K562 (cell line): ENCODE data around the gene CSNK1A1. TPM values are rescaled to one million over a fixed set of nuclear protein-coding genes. Genes with fewer than 3 reads are reported as not detected.

ENCODE experiments used
- BRD9 ChIP-seq: fragments of 450-650 bp; IDR thresholded peaks from 2 replicates; pipeline ENCODE4 v1.6.1; 2018; ENCODE audit warnings: low read depth; ENCODE audit not compliant: partially characterized antibody
- CBX5 ChIP-seq: IDR thresholded peaks from 2 replicates; pipeline ENCODE4 v1.6.1; 2014; ENCODE audit warnings: low read depth, borderline replicate concordance
- CEBPB ChIP-seq: fragments of 450-650 bp; IDR thresholded peaks from 2 replicates; pipeline ENCODE4 v1.6.1; 2016; ENCODE audit warnings: missing genetic modification characterization, missing compliant biosample characterization
- DMBX1 ChIP-seq: fragments of 250-450 bp; sonication (Bioruptor Pico); IDR thresholded peaks from 2 replicates; pipeline ENCODE4 v1.8.0; 2022; ENCODE audit warnings: inconsistent platforms, mild to moderate bottlenecking, moderate library complexity, borderline replicate concordance
- FOXA3 ChIP-seq, 2 experiments: fragments of 450-650 bp in 1 of 2; sonication (generic) in 1 of 2; formaldehyde crosslinking; IDR thresholded peaks in 1 of 2; conservative IDR thresholded peaks in 1 of 2; 2 replicates each; pipeline versions ENCODE4 v1.4.0 to v1.8.0; 2020 to 2022; ENCODE audit warnings: mild to moderate bottlenecking in 2 of 2, missing genetic modification reagents in 1 of 2
- HLTF ChIP-seq: fragments of 450-650 bp; IDR thresholded peaks from 2 replicates; pipeline ENCODE4 v1.6.1; 2016
- RBM39 ChIP-seq: fragments of 200-400 bp; formaldehyde crosslinking; optimal IDR thresholded peaks from 2 replicates; pipeline ENCODE3; 2018; ENCODE audit warnings: low read depth, low read length
- SNRNP70 ChIP-seq: fragments of 200-400 bp; formaldehyde crosslinking; optimal IDR thresholded peaks from 2 replicates; pipeline ENCODE3; 2017; ENCODE audit warnings: low read depth, low read length
- TSC22D4 ChIP-seq: fragments of 450-650 bp; IDR thresholded peaks from 2 replicates; pipeline ENCODE4 v1.6.1; 2016; ENCODE audit warnings: missing genetic modification characterization, missing biosample characterization, control low read depth
- ZNF124 ChIP-seq: sonication (generic); formaldehyde crosslinking; IDR thresholded peaks from 2 replicates; pipeline ENCODE4 v1.8.1; 2022; ENCODE audit warnings: missing genetic modification reagents
- ZNF280B ChIP-seq: fragments of 250-450 bp; sonication (Bioruptor Pico); IDR thresholded peaks from 2 replicates; pipeline ENCODE4 v1.5.1; 2021; ENCODE audit warnings: mild to moderate bottlenecking
- ZNF407 ChIP-seq: fragments of 450-650 bp; IDR thresholded peaks from 2 replicates; pipeline ENCODE4 v1.6.1; 2016; ENCODE audit warnings: low read depth
- ZNF444 ChIP-seq: fragments of 250-450 bp; sonication (Bioruptor Pico); IDR thresholded peaks from 2 replicates; pipeline ENCODE4 v1.4.0; 2020; ENCODE audit warnings: mild to moderate bottlenecking, moderate library complexity
- ZNF644 ChIP-seq: fragments of 200-800 bp; sonication (Bioruptor generic); IDR thresholded peaks from 2 replicates; pipeline ENCODE4 v1.6.1; 2016; ENCODE audit warnings: low read depth, missing genetic modification characterization, missing compliant biosample characterization
- ZNF696 ChIP-seq: fragments of 250-450 bp; sonication (Bioruptor Pico); conservative IDR thresholded peaks from 2 replicates; pipeline ENCODE4 v1.4.0; 2020; ENCODE audit warnings: mild to moderate bottlenecking, moderate library complexity
- polyA plus RNA-seq, 8 experiments: library from polyadenylated mRNA; depleted of rRNA in 4 of 8; stranded (reverse) in 5 of 8; unstranded in 3 of 8; fragments of >200 nt; fragmentation: Nextera tagmentation in 2 of 8; fragmentation: Illumina TruSeq in 1 of 8; extraction: Ambion mirVana in 2 of 8; extraction: Trizol in 1 of 8; gene quantifications; 2 replicates each; pipeline versions ENCODE4 v1.2.1 to v1.2.3, GENCODE V29; 2011 to 2014; ENCODE audit warnings: inconsistent platforms in 1 of 8, missing spikeins in 1 of 8
- total RNA-seq, 7 experiments: library from RNA; depleted of rRNA in 6 of 7; stranded (reverse); fragments of >200 nt in 6 of 7; fragmentation: Illumina TruSeq in 2 of 7; extraction: Trizol in 2 of 7; gene quantifications; 2 replicates each; pipeline versions ENCODE4 v1.2.1 to v1.2.3, GENCODE V29; 2011 to 2021; ENCODE audit warnings: low replicate concordance in 1 of 7
- TF ChIP-seq, protein P1 (sequence below): IDR thresholded peaks from 2 replicates; pipeline ENCODE4 v1.6.1; 2011; ENCODE audit warnings: borderline replicate concordance, low read depth, mild to moderate bottlenecking, moderate library complexity, low read length; ENCODE audit not compliant: insufficient read depth, poor library complexity, severe bottlenecking

Gene CSNK1A1
- total and polyA plus RNA-seq, 9 of the 15 experiments (the other 6 are each of a cell fraction or from before 2014, with no cell fraction given), result 49.1 to 196 (median 154) TPM

- TF ChIP-seq DMBX1 (CRISPR knock-in tag) (no peak; the same call in 1 of the 2 replicates), ZNF696 (CRISPR knock-in tag) (no peak), ZNF407 (no peak), ZNF444 (CRISPR knock-in tag) (no peak), ZNF644 (no peak; the same call in 1 of the 2 replicates), CBX5 (no peak), SNRNP70 (no peak), HLTF (0 out of 2 replicates have a peak, but pooled peaks have one; percentile 19), TSC22D4 (no peak), FOXA3 (CRISPR knock-in tag; conservative IDR thresholded peaks at IDR 0.05 in 1 of 2, IDR thresholded peaks at IDR 0.05 in 1 of 2) (no peak), ZNF280B (CRISPR knock-in tag) (no peak), CEBPB (tag) (no peak), RBM39 (no peak), BRD9 (peak; percentile 73), ZNF124 (CRISPR knock-in tag) (no peak)
- TF ChIP-seq, protein P1, sequence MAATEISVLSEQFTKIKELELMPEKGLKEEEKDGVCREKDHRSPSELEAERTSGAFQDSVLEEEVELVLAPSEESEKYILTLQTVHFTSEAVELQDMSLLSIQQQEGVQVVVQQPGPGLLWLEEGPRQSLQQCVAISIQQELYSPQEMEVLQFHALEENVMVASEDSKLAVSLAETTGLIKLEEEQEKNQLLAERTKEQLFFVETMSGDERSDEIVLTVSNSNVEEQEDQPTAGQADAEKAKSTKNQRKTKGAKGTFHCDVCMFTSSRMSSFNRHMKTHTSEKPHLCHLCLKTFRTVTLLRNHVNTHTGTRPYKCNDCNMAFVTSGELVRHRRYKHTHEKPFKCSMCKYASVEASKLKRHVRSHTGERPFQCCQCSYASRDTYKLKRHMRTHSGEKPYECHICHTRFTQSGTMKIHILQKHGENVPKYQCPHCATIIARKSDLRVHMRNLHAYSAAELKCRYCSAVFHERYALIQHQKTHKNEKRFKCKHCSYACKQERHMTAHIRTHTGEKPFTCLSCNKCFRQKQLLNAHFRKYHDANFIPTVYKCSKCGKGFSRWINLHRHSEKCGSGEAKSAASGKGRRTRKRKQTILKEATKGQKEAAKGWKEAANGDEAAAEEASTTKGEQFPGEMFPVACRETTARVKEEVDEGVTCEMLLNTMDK, result no peak
Observed at GRCh38 chr5:149551227-149552037, at the start of gene CSNK1A1 (continued).
